SK-N-SH treated with all-trans-retinoic acid at 6 μM for 48 hours (cell line): ENCODE measurements around the gene MITD1.
"Not testable (repeated sequence)": the region's sequence is repeated elsewhere in the genome, so short reads cannot be mapped to it uniquely, and the experiment has no call there.

Experiments used
- ATAC-seq: fragments of 200-7000 bp; cut with Tn5 transposase; 3 replicates; pipeline ENCODE4 v1.9.1; 2020; ENCODE audit warnings: mild to moderate bottlenecking, moderate library complexity
- ARNTL ChIP-seq: fragments of 450-650 bp; formaldehyde crosslinking; IDR thresholded peaks from 2 replicates; pipeline ENCODE4 v1.5.0; 2020; ENCODE audit warnings: low read depth, mild to moderate bottlenecking, moderate library complexity, borderline replicate concordance
- BACH2 ChIP-seq: fragments of 250-450 bp; sonication (Bioruptor Pico); IDR thresholded peaks from 2 replicates; pipeline ENCODE4 v1.9.0; 2021; ENCODE audit warnings: mild to moderate bottlenecking, borderline replicate concordance
- CSDC2 ChIP-seq: fragments of 250-450 bp; sonication (Bioruptor Pico); IDR thresholded peaks from 2 replicates; pipeline ENCODE4 v1.5.0; 2020; ENCODE audit warnings: mild to moderate bottlenecking, moderate library complexity
- ESRRG ChIP-seq: fragments of 250-450 bp; sonication (Bioruptor Pico); IDR thresholded peaks from 2 replicates; pipeline ENCODE4 v1.6.1; 2021; ENCODE audit warnings: mild to moderate bottlenecking
- GLIS3 ChIP-seq: fragments of 250-450 bp; sonication (Bioruptor Pico); IDR thresholded peaks from 2 replicates; pipeline ENCODE4 v1.5.0; 2020; ENCODE audit warnings: mild to moderate bottlenecking, moderate library complexity
- ISL1 ChIP-seq: fragments of 250-450 bp; sonication (Bioruptor Pico); IDR thresholded peaks from 2 replicates; pipeline ENCODE4 v2.1.2; 2022; ENCODE audit warnings: mild to moderate bottlenecking, moderate library complexity
- OSR1 ChIP-seq: fragments of 250-450 bp; sonication (Bioruptor Pico); IDR thresholded peaks from 2 replicates; pipeline ENCODE4 v1.8.0; 2022; ENCODE audit warnings: moderate library complexity, mild to moderate bottlenecking, inconsistent platforms
- PPARA ChIP-seq: fragments of 250-450 bp; sonication (Bioruptor Pico); IDR thresholded peaks from 2 replicates; pipeline ENCODE4 v1.5.0; 2020; ENCODE audit warnings: mild to moderate bottlenecking, borderline replicate concordance
- RARB ChIP-seq: fragments of 250-450 bp; sonication (Bioruptor Pico); IDR thresholded peaks from 2 replicates; pipeline ENCODE4 v1.8.0; 2021; ENCODE audit warnings: mild to moderate bottlenecking, moderate library complexity
- TCF4 ChIP-seq: fragments of 250-450 bp; sonication (Bioruptor Pico); IDR thresholded peaks from 2 replicates; pipeline ENCODE4 v1.8.0; 2021; ENCODE audit warnings: mild to moderate bottlenecking, moderate library complexity, borderline replicate concordance
- TOX ChIP-seq: fragments of 250-450 bp; sonication (Bioruptor Pico); IDR thresholded peaks from 2 replicates; pipeline ENCODE4 v1.8.0; 2021; ENCODE audit warnings: mild to moderate bottlenecking, moderate library complexity, borderline replicate concordance
- ZFP3 ChIP-seq: fragments of 250-450 bp; sonication (Bioruptor Pico); IDR thresholded peaks from 2 replicates; pipeline ENCODE4 v1.5.0; 2020; ENCODE audit warnings: mild to moderate bottlenecking, moderate library complexity
- ZNF565 ChIP-seq: fragments of 450-650 bp; formaldehyde crosslinking; conservative IDR thresholded peaks from 2 replicates; pipeline ENCODE4 v1.5.0; 2020; ENCODE audit warnings: low read depth, mild to moderate bottlenecking, moderate library complexity
- ZNF70 ChIP-seq: fragments of 450-650 bp; formaldehyde crosslinking; IDR thresholded peaks from 2 replicates; pipeline ENCODE4 v1.5.0; 2020; ENCODE audit warnings: mild to moderate bottlenecking, moderate library complexity
- ZNF8 ChIP-seq: fragments of 450-650 bp; formaldehyde crosslinking; IDR thresholded peaks from 2 replicates; pipeline ENCODE4 v1.5.0; 2020; ENCODE audit warnings: mild to moderate bottlenecking, moderate library complexity
- TF ChIP-seq, protein P1 (sequence below): fragments of 250-450 bp; sonication (Bioruptor Pico); IDR thresholded peaks from 2 replicates; pipeline ENCODE4 v1.5.0; 2020; ENCODE audit warnings: mild to moderate bottlenecking, moderate library complexity
- TF ChIP-seq, protein P2 (sequence below): fragments of 250-450 bp; sonication (Bioruptor Pico); IDR thresholded peaks from 2 replicates; pipeline ENCODE4 v1.5.1; 2021; ENCODE audit warnings: mild to moderate bottlenecking, moderate library complexity
- TF ChIP-seq, protein P3 (sequence below): fragments of 250-450 bp; sonication (Bioruptor Pico); IDR thresholded peaks from 2 replicates; pipeline ENCODE4 v1.8.0; 2020; ENCODE audit warnings: mild to moderate bottlenecking, moderate library complexity, borderline replicate concordance
- TF ChIP-seq, protein P4 (sequence below): fragments of 250-450 bp; sonication (Bioruptor Pico); IDR thresholded peaks from 2 replicates; pipeline ENCODE4 v1.5.1; 2020; ENCODE audit warnings: low read depth, mild to moderate bottlenecking, moderate library complexity
- TF ChIP-seq, protein P5 (sequence below): fragments of 250-450 bp; sonication (Bioruptor Pico); IDR thresholded peaks from 2 replicates; pipeline ENCODE4 v1.8.0; 2021; ENCODE audit warnings: low read depth, mild to moderate bottlenecking, moderate library complexity, borderline replicate concordance

Gene MITD1

DNA sequence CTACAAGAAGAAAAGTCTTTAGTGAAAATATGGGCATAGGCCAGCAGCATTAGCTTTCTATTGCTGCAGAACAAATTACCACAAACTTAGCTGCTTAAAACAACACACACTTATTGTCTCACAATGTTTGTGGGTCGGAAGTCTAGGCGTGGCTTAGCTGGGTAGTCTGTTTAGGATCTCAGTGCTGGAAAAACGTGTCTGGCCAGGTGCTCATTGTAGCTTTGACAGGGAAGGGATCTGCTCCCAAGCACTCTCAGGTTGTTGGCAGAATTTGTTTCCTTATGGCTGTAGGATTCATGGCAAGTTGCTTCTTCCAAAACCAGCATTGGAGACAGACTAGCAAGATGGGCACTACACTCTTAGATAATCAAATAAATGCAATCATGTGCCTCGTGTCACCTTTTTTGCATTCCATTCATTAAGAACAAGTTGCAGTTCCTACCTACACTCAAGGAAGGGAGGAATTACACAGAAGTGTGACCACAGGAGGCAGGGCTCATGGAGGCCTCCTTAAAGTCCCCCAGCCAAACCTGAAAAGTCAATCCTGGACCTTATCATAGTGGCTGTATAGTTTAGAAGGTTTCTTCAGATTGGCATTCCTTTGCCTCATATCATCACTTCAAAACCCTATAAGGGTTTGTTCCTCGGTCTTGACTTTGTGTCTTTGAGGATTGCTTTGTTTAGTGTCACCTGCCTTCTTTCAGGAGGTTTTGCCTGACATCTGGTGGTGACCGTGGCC is 17.4 kb upstream of the MITD1 start:
- ATAC-seq, result no peak
- TF ChIP-seq ESRRG (CRISPR knock-in tag), result no peak
- TF ChIP-seq, protein P1, sequence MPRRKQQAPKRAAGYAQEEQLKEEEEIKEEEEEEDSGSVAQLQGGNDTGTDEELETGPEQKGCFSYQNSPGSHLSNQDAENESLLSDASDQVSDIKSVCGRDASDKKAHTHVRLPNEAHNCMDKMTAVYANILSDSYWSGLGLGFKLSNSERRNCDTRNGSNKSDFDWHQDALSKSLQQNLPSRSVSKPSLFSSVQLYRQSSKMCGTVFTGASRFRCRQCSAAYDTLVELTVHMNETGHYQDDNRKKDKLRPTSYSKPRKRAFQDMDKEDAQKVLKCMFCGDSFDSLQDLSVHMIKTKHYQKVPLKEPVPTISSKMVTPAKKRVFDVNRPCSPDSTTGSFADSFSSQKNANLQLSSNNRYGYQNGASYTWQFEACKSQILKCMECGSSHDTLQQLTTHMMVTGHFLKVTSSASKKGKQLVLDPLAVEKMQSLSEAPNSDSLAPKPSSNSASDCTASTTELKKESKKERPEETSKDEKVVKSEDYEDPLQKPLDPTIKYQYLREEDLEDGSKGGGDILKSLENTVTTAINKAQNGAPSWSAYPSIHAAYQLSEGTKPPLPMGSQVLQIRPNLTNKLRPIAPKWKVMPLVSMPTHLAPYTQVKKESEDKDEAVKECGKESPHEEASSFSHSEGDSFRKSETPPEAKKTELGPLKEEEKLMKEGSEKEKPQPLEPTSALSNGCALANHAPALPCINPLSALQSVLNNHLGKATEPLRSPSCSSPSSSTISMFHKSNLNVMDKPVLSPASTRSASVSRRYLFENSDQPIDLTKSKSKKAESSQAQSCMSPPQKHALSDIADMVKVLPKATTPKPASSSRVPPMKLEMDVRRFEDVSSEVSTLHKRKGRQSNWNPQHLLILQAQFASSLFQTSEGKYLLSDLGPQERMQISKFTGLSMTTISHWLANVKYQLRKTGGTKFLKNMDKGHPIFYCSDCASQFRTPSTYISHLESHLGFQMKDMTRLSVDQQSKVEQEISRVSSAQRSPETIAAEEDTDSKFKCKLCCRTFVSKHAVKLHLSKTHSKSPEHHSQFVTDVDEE (CRISPR knock-in tag), result no peak
- TF ChIP-seq, protein P2, sequence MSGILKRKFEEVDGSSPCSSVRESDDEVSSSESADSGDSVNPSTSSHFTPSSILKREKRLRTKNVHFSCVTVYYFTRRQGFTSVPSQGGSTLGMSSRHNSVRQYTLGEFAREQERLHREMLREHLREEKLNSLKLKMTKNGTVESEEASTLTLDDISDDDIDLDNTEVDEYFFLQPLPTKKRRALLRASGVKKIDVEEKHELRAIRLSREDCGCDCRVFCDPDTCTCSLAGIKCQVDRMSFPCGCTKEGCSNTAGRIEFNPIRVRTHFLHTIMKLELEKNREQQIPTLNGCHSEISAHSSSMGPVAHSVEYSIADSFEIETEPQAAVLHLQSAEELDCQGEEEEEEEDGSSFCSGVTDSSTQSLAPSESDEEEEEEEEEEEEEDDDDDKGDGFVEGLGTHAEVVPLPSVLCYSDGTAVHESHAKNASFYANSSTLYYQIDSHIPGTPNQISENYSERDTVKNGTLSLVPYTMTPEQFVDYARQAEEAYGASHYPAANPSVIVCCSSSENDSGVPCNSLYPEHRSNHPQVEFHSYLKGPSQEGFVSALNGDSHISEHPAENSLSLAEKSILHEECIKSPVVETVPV (CRISPR knock-in tag), result no peak
- no peak for TF ChIP-seq ARNTL (CRISPR knock-in tag)
- TF ChIP-seq OSR1 (CRISPR knock-in tag), result no peak
- TF ChIP-seq ISL1 (CRISPR knock-in tag), result no peak
- no peak for TF ChIP-seq TCF4 (CRISPR knock-in tag)
- TF ChIP-seq, protein P3, sequence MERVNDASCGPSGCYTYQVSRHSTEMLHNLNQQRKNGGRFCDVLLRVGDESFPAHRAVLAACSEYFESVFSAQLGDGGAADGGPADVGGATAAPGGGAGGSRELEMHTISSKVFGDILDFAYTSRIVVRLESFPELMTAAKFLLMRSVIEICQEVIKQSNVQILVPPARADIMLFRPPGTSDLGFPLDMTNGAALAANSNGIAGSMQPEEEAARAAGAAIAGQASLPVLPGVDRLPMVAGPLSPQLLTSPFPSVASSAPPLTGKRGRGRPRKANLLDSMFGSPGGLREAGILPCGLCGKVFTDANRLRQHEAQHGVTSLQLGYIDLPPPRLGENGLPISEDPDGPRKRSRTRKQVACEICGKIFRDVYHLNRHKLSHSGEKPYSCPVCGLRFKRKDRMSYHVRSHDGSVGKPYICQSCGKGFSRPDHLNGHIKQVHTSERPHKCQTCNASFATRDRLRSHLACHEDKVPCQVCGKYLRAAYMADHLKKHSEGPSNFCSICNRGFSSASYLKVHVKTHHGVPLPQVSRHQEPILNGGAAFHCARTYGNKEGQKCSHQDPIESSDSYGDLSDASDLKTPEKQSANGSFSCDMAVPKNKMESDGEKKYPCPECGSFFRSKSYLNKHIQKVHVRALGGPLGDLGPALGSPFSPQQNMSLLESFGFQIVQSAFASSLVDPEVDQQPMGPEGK (CRISPR knock-in tag), result no peak
- TF ChIP-seq ZNF70 (CRISPR knock-in tag), result no peak
- no peak for TF ChIP-seq ZFP3
- no peak for TF ChIP-seq RARB (CRISPR knock-in tag)

DNA sequence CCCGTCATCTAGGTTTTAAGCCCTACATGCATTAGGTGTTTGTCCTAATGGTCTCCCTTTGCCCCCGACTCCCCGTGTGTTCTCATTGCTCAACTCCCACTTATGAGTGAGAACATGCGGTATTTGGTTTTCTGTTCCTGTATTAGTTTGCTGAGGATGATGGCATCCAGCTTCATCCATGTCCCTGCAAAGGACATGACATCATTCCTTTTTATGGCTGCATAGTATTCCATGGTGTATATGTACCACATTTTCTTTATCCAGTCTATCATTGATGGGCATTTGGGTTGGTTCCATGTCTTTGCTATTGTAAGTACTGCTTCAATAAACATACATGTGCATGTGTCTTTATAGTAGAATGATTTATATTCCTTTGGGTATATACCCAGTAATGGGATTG is 11.5 kb upstream of the MITD1 start:
- ATAC-seq, result not testable (repeated sequence)
- peak; percentile 66 for TF ChIP-seq ZNF8 (CRISPR knock-in tag)

DNA sequence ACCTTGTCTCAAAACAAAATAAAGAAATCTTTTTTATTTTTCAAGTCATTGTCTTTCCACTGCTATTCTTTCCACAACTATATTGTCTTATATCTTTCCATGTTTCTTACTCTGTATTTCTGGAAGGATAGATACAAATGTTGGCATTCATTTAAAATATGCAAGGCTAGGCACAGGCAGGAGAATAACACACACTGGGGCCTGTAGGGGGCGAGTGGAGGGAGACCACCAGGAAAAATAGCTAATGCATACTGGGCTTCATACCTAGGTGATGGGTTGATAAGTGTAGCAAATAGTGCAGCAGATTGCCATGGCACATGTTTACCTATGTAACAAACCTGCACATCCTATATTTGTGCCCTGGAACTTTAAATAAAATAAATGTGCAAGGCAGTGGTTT is 9.7 kb upstream of the MITD1 start:
- no peak for TF ChIP-seq TOX (CRISPR knock-in tag)
- no peak for TF ChIP-seq ZNF565
- no peak for TF ChIP-seq GLIS3 (CRISPR knock-in tag)
- no peak for TF ChIP-seq CSDC2
- TF ChIP-seq ZFP3, result no peak
- no peak for TF ChIP-seq ISL1 (CRISPR knock-in tag)
- no peak for TF ChIP-seq PPARA (CRISPR knock-in tag)
- TF ChIP-seq, protein P2 (CRISPR knock-in tag), result no peak
- TF ChIP-seq OSR1 (CRISPR knock-in tag), result no peak
- TF ChIP-seq, protein P1 (CRISPR knock-in tag), result no peak
- TF ChIP-seq, protein P4, sequence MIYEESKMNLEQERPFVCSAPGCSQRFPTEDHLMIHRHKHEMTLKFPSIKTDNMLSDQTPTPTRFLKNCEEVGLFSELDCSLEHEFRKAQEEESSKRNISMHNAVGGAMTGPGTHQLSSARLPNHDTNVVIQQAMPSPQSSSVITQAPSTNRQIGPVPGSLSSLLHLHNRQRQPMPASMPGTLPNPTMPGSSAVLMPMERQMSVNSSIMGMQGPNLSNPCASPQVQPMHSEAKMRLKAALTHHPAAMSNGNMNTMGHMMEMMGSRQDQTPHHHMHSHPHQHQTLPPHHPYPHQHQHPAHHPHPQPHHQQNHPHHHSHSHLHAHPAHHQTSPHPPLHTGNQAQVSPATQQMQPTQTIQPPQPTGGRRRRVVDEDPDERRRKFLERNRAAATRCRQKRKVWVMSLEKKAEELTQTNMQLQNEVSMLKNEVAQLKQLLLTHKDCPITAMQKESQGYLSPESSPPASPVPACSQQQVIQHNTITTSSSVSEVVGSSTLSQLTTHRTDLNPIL (CRISPR knock-in tag), result no peak
- no peak for TF ChIP-seq BACH2 (CRISPR knock-in tag)
- TF ChIP-seq, protein P5, sequence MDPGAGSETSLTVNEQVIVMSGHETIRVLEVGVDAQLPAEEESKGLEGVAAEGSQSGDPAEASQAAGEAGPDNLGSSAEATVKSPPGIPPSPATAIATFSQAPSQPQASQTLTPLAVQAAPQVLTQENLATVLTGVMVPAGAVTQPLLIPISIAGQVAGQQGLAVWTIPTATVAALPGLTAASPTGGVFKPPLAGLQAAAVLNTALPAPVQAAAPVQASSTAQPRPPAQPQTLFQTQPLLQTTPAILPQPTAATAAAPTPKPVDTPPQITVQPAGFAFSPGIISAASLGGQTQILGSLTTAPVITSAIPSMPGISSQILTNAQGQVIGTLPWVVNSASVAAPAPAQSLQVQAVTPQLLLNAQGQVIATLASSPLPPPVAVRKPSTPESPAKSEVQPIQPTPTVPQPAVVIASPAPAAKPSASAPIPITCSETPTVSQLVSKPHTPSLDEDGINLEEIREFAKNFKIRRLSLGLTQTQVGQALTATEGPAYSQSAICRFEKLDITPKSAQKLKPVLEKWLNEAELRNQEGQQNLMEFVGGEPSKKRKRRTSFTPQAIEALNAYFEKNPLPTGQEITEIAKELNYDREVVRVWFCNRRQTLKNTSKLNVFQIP (CRISPR knock-in tag), result no peak
- ATAC-seq, result no peak
